Pancreas (tissue), 10 donors: ENCODE measurements around the gene GPR52. TPM values are rescaled to one million over a fixed set of nuclear protein-coding genes. Genes with fewer than 3 reads are reported as not detected.

Experiments used
- ATAC-seq, 4 donors: fragments of 200-7000 bp; cut with Tn5 transposase; one replicate each; pipeline versions ENCODE4 v1.8.0 to v1.9.1; 2020; ENCODE audit warnings: mild to moderate bottlenecking in 4 of 4, moderate library complexity in 4 of 4
- DNase-seq, 6 donors: peaks; one replicate each; pipeline ENCODE4 v3.0.0-alpha.2; 2020
- FAIRE-seq: peaks from 2 replicates; lab custom pipeline; 2012; peaks lifted over from hg19 to GRCh38; lab: Jason Lieb, UNC
- H3K27ac ChIP-seq, 4 donors: fragments of 200-600 bp; sonication (generic); 1 replicate in 3 of 4; 2 replicates in 1 of 4; pipeline versions ENCODE4 v1.5.0 to v1.8.0; 2020
- H3K27me3 ChIP-seq, 4 donors: fragments of 200-600 bp; one replicate each; pipeline ENCODE4 v1.8.0; 2021
- H3K36me3 ChIP-seq, 3 donors: fragments of 200-600 bp; sonication (generic) in 1 of 3; one replicate each; pipeline versions ENCODE4 v1.5.0 to v1.8.0; 2020 to 2021
- H3K4me1 ChIP-seq, 3 donors: fragments of 200-600 bp; one replicate each; pipeline ENCODE4 v1.8.0; 2021
- H3K4me3 ChIP-seq, 4 donors: fragments of 200-600 bp; sonication (generic) in 2 of 4; one replicate each; pipeline versions ENCODE4 v1.5.0 to v1.8.0; 2020 to 2021
- H3K9me3 ChIP-seq, 4 donors: fragments of 200-600 bp; one replicate each; pipeline ENCODE4 v1.8.0; 2021
- WGBS, 2 donors: extraction: QIAGEN DNeasy Blood & Tissue Kit; methylation state at CpG; one replicate each; pipeline ENCODE4 v1.1.7; 2013; 5-methylcytosine and 5-hydroxymethylcytosine counted together
- intact Hi-C, 3 donors: fragments of 100-400 bp; cut with DNase I; formaldehyde crosslinking; loops; one replicate each; pipeline versions ENCODE4 v1.11.1 to v1.14.2; 2022
- polyA plus RNA-seq, 2 donors: library from polyadenylated mRNA; stranded (reverse); fragments of 200-250 nt; gene quantifications; one replicate each; pipeline ENCODE4 v1.2.3, GENCODE V29; 2013
- total RNA-seq, 6 donors: library from RNA; stranded (reverse); fragmentation: NEBNext Ultra II Directional in 4 of 6; extraction: Animal tissue kit (Norgen Biotek cat#: 25700) in 4 of 6; gene quantifications; one replicate each; pipeline versions ENCODE4 v1.2.1 to v1.2.4, GENCODE V29; 2021 to 2023
- TF ChIP-seq, protein P1 (sequence below), 4 donors: fragments of 200-600 bp; sonication (generic) in 3 of 4; IDR thresholded peaks; one replicate each; pipeline versions ENCODE4 v1.5.0 to v1.8.0; 2021; ENCODE audit warnings: antibody characterized with exemption in 4 of 4
- donor health status: healthy with polysubstance abuse.
- donor health status: DM: no; HTN: no; CAD: no; lungs with moderate emphysema.
- donor health status: DM: no; HTN: no; CAD: no.
- donor health status: control.
- donor health status: control.
- donor health status: Bipolar disorder and iron deficiency.
- donor health status: DM: yes; HTN: yes; CAD: no.
- donor health status: DM: no; HTN: no; CAD: no.
- donor health status: DM: no; HTN: no; CAD: no.
- donor health status: DM: yes; HTN: yes; CAD: no.

GPR52 gene
- total and polyA plus RNA-seq, 8 donors = 0.15 to 0.94 (median 0.69) TPM; not detected in 1

DNA sequence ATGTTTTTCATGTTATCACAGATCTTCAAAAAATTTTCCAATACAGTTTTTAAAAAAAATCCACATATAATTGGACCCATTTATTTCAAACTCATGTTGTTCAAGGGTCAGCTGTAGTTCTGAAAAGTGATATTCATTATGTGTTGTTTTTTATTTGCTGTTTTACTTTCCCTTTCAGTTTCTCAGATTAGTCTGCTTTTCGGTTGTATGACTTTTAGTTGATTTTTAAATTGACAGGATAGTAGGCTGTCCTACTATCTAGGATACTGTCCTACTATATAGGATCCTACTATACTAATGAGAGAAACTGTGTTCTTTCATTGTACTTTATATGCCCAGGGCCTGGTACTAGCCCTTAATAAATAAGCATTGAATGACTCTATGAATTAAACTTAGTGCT, 33.6 kb upstream of the GPR52 start:
- TF ChIP-seq, protein P1, sequence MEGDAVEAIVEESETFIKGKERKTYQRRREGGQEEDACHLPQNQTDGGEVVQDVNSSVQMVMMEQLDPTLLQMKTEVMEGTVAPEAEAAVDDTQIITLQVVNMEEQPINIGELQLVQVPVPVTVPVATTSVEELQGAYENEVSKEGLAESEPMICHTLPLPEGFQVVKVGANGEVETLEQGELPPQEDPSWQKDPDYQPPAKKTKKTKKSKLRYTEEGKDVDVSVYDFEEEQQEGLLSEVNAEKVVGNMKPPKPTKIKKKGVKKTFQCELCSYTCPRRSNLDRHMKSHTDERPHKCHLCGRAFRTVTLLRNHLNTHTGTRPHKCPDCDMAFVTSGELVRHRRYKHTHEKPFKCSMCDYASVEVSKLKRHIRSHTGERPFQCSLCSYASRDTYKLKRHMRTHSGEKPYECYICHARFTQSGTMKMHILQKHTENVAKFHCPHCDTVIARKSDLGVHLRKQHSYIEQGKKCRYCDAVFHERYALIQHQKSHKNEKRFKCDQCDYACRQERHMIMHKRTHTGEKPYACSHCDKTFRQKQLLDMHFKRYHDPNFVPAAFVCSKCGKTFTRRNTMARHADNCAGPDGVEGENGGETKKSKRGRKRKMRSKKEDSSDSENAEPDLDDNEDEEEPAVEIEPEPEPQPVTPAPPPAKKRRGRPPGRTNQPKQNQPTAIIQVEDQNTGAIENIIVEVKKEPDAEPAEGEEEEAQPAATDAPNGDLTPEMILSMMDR (IDR thresholded peaks at IDR 0.05) = no peak
- intact Hi-C loops = no loop called here
- no peak for ATAC-seq
- Histone ChIP-seq H3K27me3 (no peaks in the 10 kb centered on the region), H3K36me3 (no peaks in the 10 kb centered on the region), H3K9me3 (no peaks in the 10 kb centered on the region), H3K4me1 (no peaks in the 10 kb centered on the region), H3K27ac (no peak overlapping the region), H3K4me3 (no peak overlapping the region)
- FAIRE-seq = no peak
- 73 to 90% methylated on average over 1 of the region's 1 CpG for WGBS, 2 donors
- DNase-seq = no peak

DNA sequence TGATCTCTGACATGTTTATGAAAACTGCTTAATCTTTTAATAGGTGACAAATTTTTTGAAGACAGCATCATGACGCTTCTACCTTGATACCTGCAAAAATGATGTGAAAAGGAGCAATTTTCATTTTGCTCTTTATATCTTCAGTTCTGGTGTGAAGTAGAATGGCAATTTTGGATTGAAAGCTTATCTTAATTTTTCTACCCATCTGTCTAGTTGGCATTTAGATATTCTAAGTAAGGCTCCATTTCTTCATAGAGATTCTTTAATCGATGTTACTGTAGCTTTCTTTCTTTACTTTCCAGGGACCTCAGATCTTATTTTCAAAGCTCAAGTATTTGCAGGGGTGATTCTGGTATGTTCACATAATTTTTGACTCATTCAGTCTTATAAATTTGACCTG, 32.3 kb upstream of the GPR52 start:
- 94 to 100% methylated on average over 2 of the region's 2 CpGs for WGBS, 2 donors
- DNase-seq = no peak
- Histone ChIP-seq H3K9me3 (no peaks in the 10 kb centered on the region), H3K27ac (no peak overlapping the region), H3K4me1 (no peaks in the 10 kb centered on the region), H3K4me3 (no peak overlapping the region), H3K36me3 (no peaks in the 10 kb centered on the region), H3K27me3 (no peaks in the 10 kb centered on the region)
- FAIRE-seq = no peak
- intact Hi-C loops = no loop called here
- no peak for ATAC-seq
- TF ChIP-seq, protein P1 (IDR thresholded peaks at IDR 0.05) = no peak

DNA sequence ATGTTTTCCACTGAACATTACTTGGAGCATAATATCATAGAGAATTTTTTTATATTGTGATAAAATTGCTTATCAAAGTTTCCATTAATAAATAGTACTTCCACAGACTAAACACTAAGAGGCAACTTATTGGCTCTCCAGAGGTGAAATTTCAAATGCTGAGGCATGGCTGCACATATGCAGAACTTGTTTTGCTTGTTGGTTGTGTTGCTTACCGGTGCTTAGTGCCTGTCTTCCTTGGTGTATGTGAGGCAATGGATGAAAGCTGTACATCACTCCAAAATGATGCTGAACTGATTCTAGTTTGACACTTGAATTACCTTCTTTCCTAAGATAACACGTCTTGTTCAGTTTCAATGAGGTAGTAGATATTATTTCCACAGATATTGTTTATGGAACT, 29.8 kb upstream of the GPR52 start:
- Histone ChIP-seq H3K4me1 (no peaks in the 10 kb centered on the region), H3K27ac (no peak overlapping the region), H3K27me3 (no peaks in the 10 kb centered on the region), H3K4me3 (no peak overlapping the region), H3K36me3 (no peaks in the 10 kb centered on the region), H3K9me3 (no peaks in the 10 kb centered on the region)
- DNase-seq (no peak), ATAC-seq (no peak), FAIRE-seq (no peak)
- TF ChIP-seq, protein P1 (IDR thresholded peaks at IDR 0.05) = no peak
- intact Hi-C loops = no loop called here
- WGBS, 2 donors = 78 to 84% methylated on average over 2 of the region's 2 CpGs

DNA sequence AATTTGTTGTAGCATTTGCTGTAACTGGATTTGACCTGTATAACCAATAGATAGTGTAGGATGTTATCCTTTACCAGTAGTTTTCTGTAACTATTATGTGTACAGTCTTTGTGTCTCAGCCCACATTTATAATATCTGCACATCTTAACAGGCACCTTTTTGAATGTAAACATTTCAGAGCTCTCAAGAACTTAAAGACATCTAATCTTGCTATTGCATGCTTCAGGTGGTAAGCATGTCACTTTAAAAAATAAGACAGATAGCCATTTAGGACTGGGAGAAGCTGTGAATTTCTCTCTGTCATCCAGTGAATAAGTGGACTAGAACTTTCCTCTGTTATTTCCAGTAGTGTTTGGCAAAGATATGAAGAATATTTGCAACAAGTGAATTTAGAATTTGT, 22.6 kb upstream of the GPR52 start:
- peaks cover 0 to 3% (median 0%) of the 10 kb centered on the region in 4 donors for H3K9me3 ChIP-seq
- FAIRE-seq = no peak
- TF ChIP-seq, protein P1 (IDR thresholded peaks at IDR 0.05) = no peak
- no peaks in the 10 kb centered on the region for H3K36me3 ChIP-seq
- intact Hi-C loops = no loop called here
- no peak for ATAC-seq
- no peak overlapping the region for H3K4me3 ChIP-seq
- no peaks in the 10 kb centered on the region for H3K27me3 ChIP-seq
- DNase-seq = no peak
- no peak overlapping the region for H3K27ac ChIP-seq
- peaks cover 0 to 3% (median 0%) of the 10 kb centered on the region in 3 donors for H3K4me1 ChIP-seq

DNA sequence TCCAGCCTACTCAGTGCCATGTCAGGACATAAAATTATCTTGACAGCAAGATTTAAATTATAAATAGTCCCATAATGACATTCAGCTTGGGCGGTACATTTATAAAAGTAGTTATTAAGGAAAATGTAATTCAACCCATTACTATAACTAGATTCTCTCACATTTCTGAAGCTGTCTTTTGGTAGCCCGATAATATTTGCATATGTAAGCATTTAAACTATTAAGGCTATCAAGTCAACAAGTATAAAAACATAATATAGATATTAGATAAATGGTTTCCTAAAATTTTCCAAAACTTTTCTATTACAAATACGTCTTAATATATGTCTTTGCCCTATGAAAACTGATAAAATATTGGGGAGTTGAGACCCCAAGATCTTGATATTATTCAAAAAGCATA, 21.6 kb upstream of the GPR52 start:
- H3K27me3 ChIP-seq = no peaks in the 10 kb centered on the region
- H3K4me1 ChIP-seq = peaks cover 0 to 3% (median 0%) of the 10 kb centered on the region in 3 donors
- FAIRE-seq = no peak
- no peak overlapping the region for H3K27ac ChIP-seq
- no peak for DNase-seq
- H3K4me3 ChIP-seq = no peak overlapping the region
- peaks cover 0 to 3% (median 0%) of the 10 kb centered on the region in 4 donors for H3K9me3 ChIP-seq
- no peaks in the 10 kb centered on the region for H3K36me3 ChIP-seq
- TF ChIP-seq, protein P1 (IDR thresholded peaks at IDR 0.05) = no peak
- ATAC-seq = no peak
- intact Hi-C loops = no loop called here
- 91 to 95% methylated on average over 3 of the region's 3 CpGs for WGBS, 2 donors
